GM19193 (cell line): ENCODE data around the gene FASLG.

Experiments
- POLR2A ChIP-seq: IDR thresholded peaks from 4 replicates; pipeline ENCODE4 v1.6.1; 2011; ENCODE audit not compliant: insufficient read depth, insufficient read length; ENCODE audit errors: extremely low read depth

The FASLG gene

DNA sequence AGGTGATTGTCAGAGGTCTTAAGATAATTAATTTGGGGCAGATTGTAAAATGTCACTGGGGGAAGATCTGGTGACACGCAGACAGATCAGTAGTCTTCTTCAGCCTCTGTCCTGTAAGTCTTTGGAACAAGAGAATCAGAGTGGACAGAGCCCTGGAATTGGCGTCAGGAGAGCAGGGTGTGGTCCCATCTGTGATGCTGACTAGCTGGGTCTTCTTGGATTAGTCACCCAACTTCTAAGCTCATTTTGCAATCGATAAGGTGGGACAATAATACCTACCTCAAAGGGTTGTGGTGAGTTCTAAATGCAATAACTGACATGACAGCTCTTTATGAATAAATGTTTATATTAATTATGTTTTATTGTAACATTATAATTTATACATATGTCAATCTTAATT lies 4.8 kb downstream of the FASLG start:
- TF ChIP-seq POLR2A: no peak

DNA sequence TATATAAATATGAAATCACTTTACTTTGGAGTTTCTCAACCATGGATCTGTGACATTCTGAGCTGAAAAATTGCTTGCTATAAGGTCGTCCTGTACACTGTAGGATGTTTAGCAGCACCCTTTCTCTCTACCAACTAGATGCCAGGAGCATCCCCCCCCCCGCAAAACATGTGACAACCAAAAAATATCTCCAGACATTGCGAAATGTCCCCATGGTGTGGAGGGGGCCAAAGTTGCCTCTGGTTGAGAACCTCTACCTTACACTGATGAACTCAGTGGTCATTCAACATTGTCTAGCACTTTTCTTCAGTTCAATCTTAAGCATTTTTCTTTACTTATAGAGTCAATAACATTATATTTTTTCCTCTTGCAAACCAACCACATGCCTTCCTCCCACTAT lies 9.2 kb downstream of the FASLG start:
- no peak for TF ChIP-seq POLR2A

DNA sequence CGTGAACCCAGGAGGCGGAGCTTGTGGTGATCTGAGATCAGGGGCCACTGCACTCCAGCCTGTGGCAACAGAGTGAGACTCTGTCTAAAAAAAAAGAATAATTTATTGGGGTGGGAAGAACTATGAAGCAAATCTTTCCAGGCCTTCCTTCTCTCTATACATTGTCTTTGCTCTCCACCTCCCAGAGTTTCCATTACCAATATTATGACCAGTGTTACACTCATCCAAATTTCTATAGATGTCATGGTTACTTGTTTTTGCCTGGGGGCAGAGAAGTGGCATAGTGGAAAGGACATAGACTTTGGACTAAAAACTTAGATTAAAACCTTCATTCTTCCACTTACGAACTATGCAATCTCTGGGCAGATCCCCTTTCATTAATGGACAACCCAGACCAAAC lies 10.1 kb downstream of the FASLG start:
- TF ChIP-seq POLR2A: no peak

DNA sequence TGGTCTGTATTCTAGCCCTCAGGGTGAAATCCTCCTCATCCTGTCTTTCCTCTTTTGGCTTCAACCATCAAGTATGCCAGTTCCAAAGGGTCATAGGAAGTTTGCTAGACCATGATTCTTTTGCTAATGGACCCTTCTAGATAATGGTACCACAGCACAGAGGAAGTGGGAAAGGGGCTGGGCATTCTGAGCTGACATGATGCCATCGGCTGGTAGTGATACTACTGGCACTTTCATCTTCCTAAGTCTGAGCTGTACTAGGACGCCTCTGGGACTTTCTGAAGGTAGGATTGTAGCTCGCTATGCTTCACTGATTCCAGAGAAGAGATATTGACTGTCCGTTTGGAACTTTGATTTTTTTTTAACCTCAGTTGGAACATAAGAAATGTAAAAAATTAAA lies 11.4 kb downstream of the FASLG start:
- TF ChIP-seq POLR2A: no peak

DNA sequence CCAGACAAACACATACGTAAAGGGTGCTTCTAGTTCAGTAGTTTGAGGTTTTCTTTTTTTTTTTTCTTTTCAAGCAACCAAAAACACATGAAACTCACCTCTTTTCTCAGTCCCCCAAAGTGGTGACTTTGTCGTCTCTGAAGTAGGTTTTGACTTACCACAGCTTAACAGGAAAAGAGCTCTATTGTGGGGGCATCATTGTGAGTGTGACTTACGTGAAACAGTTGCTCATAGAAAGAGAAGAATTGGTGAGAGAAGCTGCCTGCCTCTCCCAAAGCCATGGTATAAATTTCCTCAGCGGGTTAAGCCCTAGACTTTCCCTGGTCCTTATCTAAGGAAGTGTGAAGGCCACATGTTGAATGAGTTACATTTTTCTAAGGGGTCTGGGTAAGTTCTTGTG lies 11.9 kb downstream of the FASLG start:
- TF ChIP-seq POLR2A: no peak

DNA sequence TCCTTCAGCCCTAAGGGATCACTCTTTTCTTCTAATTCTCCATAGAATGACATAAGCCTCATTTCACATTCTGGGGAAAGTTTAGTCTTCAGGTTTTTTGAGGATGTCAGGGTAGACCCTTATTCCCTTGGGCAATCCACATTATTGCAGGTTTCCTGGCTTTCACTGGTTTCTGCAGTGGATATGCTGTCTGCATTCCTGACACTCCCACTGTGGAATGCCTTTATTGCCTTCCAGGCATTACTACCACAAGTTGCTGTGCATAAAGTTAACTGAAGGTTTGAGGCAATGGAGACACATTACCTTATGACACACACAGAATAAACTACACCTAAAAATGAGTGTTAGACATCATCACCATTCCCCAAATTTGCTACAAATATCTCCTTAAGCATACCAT lies 12.7 kb downstream of the FASLG start:
- TF ChIP-seq POLR2A: no peak

DNA sequence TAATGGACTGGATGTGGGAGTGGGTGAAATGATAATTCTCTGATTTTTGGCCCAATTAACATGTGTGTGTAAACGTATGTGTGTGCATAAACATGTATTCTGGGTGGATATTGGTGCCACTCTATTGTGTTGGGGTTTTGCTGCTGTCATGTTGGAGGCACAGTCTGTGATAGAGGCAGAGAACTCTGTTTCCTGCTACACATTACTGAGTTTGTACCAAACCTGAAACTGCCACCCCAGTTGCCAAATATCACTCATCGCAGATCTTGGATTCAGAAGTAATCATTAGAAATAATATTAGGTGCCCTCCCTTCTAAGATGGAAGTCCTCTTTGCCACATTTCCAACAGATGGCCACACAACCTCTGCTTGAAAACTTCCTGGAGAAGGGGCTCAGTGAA lies 13.8 kb downstream of the FASLG start:
- TF ChIP-seq POLR2A: no peak

DNA sequence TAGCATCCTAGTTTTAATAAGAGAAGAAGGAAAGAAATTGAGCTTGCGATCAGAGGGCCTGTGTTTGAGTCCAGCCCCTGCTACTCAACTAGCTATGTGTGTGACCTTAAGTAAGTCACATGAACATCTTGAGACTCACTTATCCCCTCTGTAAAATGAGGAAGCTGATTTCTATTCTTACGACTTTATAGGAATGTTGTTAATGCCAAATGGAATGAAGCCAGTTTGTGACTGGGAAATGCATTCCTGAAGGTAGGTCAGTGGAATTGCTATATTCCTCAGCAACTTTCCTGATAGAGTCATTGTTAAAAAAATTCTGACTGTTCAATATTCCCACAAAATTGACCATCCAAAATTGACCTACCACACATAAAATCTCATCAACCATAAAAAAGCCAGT lies 14.9 kb downstream of the FASLG start:
- TF ChIP-seq POLR2A: no peak

DNA sequence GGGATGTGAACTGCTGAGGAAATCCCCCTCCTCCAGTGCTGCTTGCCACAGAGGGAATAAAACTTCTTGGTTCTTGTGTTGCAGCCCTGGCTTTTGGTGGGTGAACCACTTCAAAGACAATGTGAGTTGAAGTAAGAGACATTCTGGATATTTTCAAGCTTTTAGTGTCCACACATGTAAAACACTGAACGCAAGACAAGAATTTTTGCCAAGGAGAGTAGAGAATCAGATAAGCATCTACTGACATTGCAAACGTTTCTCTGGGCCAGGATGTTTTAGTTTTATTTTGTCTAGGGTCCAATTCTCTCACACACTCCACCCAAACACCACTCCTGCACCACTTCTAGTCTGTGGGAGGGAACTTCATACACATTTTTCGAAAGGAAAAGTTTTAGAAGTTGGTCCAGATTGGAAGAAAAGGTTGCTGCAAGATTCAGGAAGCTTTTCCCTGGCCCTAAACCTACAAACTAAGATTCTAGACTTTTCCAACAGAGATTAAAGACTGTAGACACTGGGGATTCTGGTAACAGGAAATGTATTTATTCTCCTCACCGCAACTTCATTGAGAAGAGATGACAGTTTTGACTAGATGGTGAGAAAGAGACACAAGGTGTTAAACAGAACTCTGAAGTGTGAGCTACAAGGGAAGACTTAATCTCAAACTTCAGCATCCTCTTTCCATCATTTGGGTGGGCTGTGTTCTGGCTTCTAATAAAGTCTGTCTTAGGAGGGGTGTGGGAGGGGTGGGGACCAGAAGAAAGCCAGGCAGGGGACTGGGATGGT lies 16.1 kb downstream of the FASLG start:
- TF ChIP-seq POLR2A: no peak

DNA sequence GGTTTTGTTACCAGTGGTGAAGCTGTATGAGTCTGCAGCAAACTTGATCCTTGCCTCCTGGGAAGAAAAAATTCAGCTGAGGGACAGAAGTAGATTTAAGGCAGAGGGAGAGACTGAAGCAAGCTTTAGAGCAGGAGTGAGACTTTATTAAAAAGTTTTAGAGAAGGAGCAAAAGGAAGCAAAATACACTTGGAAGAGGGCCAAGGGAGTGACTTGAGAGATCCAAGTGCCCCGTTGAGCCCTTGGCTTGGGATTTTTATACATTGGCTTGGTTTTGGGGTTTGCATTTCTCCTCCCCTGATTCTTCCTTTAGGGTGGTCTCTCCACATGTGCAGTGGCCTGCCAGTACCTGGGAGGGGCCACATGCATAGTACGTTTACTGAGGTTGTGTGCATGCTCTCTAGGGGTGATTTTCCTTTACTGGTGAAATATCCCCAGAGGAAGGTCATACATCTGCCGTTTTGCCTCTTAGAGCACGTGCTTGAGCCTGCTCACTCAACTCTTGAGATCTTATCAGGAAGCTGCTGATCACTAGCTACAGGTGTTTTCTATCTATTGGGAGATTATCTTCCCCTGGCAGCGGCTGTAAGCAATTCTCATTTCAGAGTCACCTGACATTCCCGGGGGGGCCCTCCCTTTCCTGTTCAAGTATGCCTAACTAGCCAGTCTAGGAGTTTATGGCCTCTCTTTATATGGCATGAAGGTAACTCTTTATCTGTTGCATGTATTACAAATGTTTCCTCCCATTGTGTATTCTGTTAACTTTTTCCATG lies 20.3 kb downstream of the FASLG start:
- no peak for TF ChIP-seq POLR2A

DNA sequence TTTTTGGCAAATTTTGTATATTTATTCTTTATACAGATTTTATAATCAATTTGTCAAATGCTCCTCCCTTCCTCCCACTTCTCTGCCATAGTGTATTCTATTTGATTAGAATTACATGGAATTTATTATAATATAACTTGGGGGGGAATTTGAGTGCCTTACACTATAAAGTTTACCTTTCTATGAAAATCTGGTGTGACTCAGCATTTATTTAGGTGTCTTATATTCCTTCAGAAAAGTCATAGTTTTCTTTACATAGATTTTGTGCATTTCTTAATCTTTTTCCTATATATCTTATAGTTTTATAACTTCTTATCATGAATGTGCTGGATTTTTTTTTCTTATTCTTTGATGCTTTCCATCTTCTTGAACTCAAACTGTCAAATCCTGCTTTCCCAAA lies 21.3 kb downstream of the FASLG start:
- no peak for TF ChIP-seq POLR2A

DNA sequence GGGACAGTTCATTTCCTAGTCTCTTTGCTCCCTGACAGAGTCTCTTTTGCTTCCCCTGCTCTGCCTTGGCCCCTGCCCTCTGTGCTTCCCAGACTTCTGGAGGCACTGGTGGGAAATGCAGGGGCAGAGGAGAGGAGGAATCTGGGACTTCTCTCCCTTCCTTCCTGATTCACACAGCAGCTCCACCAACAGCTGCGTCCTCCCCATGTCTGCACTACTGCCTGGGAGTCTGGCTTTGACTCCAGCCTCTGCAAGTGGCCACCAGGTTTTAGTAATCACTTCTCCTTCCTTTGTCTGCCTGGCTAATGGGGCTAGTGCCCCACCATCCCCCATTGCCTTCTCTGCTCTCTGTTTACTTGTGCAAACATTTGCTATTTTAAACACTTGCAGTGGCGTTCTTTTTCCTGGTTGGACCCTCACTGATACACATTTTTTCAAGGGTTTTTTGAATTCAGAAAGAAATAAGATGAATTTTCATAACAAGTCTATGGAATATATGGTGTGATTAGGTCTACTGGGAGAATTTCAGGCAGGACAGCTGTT lies 21.9 kb downstream of the FASLG start:
- no peak for TF ChIP-seq POLR2A

DNA sequence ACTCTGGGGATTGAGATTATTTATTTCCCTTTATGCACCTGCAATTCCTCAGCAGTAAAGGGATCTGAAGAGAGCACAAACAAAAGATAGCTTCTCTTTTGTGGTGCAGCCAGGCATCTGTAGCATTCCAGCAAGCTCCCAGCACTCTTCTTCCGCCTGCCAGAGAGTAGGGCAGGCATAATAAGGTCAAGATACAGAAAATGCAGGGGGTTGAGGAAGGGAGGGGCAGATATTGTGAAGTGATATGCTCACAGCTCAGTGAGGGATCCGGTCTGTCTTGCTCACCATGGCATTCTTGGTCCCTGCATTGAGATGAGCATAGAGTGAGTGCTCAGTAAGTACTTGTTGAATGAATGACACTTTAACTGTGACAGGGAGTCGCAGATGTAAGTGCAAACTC lies 23.9 kb downstream of the FASLG start:
- TF ChIP-seq POLR2A: no peak

DNA sequence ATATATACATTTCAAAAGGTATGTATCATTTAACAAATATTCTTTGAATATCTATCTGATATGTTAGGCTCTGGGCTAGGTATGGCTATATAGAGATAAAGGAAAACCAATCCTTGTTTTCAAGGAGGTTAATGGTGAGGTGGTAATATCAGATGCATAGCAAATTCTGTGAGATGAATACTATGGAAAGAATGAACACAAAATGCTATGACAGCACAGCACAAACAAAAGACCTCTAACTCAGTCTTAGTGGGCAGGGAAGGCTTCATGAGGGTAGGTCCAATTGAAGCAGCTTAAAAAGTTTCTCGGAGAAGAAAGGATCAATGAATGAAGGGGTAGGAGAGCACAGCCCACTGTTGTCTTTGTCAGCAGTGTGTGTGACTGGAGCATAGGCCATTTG lies 27.2 kb downstream of the FASLG start:
- no peak for TF ChIP-seq POLR2A

DNA sequence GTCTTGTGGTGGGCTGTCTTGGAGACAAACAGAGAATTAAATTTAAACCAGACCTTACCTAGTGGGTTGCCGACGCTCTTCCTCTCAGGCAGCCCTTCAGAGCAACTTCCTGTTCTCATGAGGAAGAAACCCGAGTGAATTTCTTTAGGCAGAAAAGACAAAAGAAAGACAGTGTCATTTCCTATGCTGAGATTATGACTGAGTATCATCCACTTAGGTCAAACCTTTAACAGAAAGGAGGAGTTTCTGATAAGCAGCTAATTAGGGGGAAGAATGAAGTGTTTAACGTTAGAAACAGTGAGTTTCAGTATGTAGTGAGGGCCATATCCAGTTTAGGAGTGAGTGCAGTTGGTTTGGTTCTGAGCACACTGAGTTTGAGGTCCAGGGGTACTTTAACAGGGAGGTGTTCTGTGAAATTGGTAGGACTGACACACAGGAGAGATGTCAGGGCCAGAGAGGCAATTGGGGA lies 38.7 kb downstream of the FASLG start:
- no peak for TF ChIP-seq POLR2A

DNA sequence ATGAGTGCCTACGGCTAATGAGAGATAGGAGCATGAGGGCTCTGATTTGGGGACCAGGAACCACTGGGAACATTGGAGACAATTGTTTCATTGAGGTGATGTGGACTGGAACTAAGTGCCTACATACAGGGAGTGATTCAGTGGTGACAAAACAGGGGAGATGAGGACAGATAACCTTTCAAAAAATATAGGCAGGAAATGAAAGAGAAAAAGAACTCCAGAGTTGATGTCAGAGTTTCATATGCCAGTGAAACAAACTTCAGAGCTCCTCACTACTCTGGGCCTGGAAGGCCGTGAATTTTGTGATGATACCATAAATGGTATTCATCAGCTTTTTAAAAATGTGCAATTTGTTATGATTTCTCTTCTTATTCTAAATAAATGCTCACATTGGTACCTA lies 39.3 kb downstream of the FASLG start:
- no peak for TF ChIP-seq POLR2A

DNA sequence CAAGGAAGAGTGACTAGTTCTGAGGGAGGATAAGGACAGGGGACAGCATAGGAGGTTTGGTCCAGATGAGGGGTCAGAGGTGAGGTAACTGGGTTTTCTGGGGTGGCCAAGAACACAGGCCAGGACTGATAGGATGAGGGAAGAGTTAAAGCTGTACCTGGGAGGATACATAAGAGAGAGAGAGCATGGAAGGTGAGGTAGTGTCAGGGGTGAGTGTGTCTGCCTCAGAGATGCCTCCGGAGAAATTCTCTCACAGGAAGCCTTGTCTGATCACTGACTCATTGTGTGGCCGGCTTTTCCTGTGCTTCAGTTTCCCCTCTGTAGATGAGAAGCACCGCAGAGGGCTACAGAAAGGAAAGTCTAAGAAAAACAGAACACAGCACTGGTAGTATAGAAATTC lies 40.2 kb downstream of the FASLG start:
- TF ChIP-seq POLR2A: no peak

DNA sequence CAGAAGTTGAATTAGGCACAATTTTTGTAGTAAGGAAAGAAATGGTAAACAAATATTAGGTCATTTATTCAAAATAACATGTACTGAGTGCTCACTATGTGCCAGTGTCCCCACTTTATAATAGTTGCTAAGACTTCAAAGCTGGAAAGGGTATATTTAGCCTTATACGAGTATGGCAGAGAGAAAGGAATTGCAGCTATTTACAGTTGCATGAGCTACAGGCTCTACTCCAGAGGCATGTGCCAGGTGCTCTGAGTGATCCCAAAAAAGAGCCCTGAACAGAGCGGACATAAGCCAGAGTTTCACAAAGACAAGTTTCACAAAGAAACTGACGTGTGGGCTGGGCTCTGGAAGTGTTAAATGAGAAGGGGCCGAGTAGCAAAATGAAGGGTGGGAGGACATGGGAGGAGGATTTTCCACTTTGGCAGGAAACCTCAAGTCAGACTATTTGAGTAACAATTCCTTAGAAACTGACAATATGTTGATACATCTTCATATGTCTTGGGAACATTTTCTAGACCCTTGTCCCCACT lies 40.9 kb downstream of the FASLG start:
- TF ChIP-seq POLR2A: no peak
